Esophagus squamous epithelium (tissue), 5 donors: ENCODE data around the gene CD99. TPM values are rescaled to one million over a fixed set of nuclear protein-coding genes. Genes with fewer than 3 reads are reported as not detected.

Experiments
- DNase-seq: peaks from one replicate; lab custom pipeline; 2025; lab: John Stamatoyannopoulos, UW
- H3K27ac ChIP-seq, 4 donors: fragments of 200-600 bp; sonication (generic); one replicate each; pipeline ENCODE4 v1.5.1; 2016 to 2019; ENCODE audit warnings: mild to moderate bottlenecking in 1 of 4
- H3K27me3 ChIP-seq, 4 donors: fragments of 200-600 bp; sonication (generic); 1 replicate in 3 of 4; 2 replicates in 1 of 4; pipeline versions ENCODE4 v1.5.1 to v1.6.0; 2017 to 2021; ENCODE audit warnings: antibody characterized with exemption in 1 of 4
- H3K36me3 ChIP-seq, 3 donors: fragments of 200-600 bp; sonication (generic); one replicate each; pipeline ENCODE4 v1.5.1; 2016 to 2019
- H3K4me1 ChIP-seq, 3 donors: fragments of 200-600 bp; sonication (generic); one replicate each; pipeline ENCODE4 v1.5.1; 2017 to 2019
- H3K4me3 ChIP-seq, 4 donors: fragments of 200-600 bp; sonication (generic); 1 replicate in 3 of 4; 2 replicates in 1 of 4; pipeline ENCODE4 v1.5.1; 2016 to 2019; ENCODE audit warnings: mild to moderate bottlenecking in 2 of 4, moderate library complexity in 1 of 4
- H3K9me3 ChIP-seq, 3 donors: fragments of 200-600 bp; sonication (generic); one replicate each; pipeline ENCODE4 v1.5.1; 2016 to 2019
- CTCF ChIP-seq, 6 experiments: fragments of 450-650 bp in 4 of 6; fragments of 200-600 bp in 2 of 6; sonication (generic) in 2 of 6; IDR thresholded peaks; one replicate each; pipeline ENCODE4 v1.5.1; 2016 to 2019; ENCODE audit warnings: antibody characterized with exemption in 6 of 6, mild to moderate bottlenecking in 4 of 6, moderate library complexity in 4 of 6
- POLR2A ChIP-seq, 4 donors: fragments of 450-650 bp; IDR thresholded peaks; one replicate each; pipeline ENCODE4 v1.6.1; 2017; ENCODE audit warnings: antibody characterized with exemption in 4 of 4, mild to moderate bottlenecking in 4 of 4, moderate library complexity in 3 of 4
- WGBS, 2 donors: methylation state at CpG; one replicate each; pipeline ENCODE4 v1.1.5; 2018; 5-methylcytosine and 5-hydroxymethylcytosine counted together
- intact Hi-C: fragments of 100-400 bp; cut with DNase I; formaldehyde crosslinking; loops from one replicate; pipeline ENCODE4 v1.15.0; 2022
- total RNA-seq, 4 donors: library from RNA; depleted of rRNA; stranded (reverse); fragments of >200 nt; gene quantifications; one replicate each; pipeline ENCODE4 v1.1.0, GENCODE V29; 2016
- donor health status: DM: yes; HTN: yes; CAD: no.

Gene CD99
- total RNA-seq, 4 donors from 2014 or later: 79.9 to 251 (median 162) TPM

- TF ChIP-seq CTCF (IDR thresholded peaks at IDR 0.05): no peak
- TF ChIP-seq POLR2A (IDR thresholded peaks at IDR 0.05): no peak
- DNase-seq: no peak
- intact Hi-C loops: loop anchor here (10.0 kb wide), 1 partner anchor 167 kb away; no protein-coding TSS in a partner anchor
- H3K4me3 ChIP-seq: no peak overlapping the region
- no peaks in the 10 kb centered on the region for H3K4me1 ChIP-seq
- peaks cover 0 to 19% (median 0%) of the 10 kb centered on the region in 3 donors for H3K36me3 ChIP-seq
- WGBS, 2 donors: 73 to 78% methylated on average over 3 of the region's 3 CpGs
- H3K27me3 ChIP-seq: no peaks in the 10 kb centered on the region
- no peak overlapping the region for H3K27ac ChIP-seq
- no peaks in the 10 kb centered on the region for H3K9me3 ChIP-seq
Observed at GRCh38 chrX:2647627-2648026, 43.5 kb upstream of the CD99 start.

- intact Hi-C loops: no loop called here
- no peak for TF ChIP-seq CTCF (IDR thresholded peaks at IDR 0.05)
- no peak for TF ChIP-seq POLR2A (IDR thresholded peaks at IDR 0.05)
- H3K4me1 ChIP-seq: no peaks in the 10 kb centered on the region
- H3K27me3 ChIP-seq: no peaks in the 10 kb centered on the region
- H3K27ac ChIP-seq: no peak overlapping the region
- peaks cover 0 to 17% (median 0%) of the 10 kb centered on the region in 3 donors for H3K36me3 ChIP-seq
- no peak overlapping the region for H3K4me3 ChIP-seq
- DNase-seq: no peak
- H3K9me3 ChIP-seq: no peaks in the 10 kb centered on the region
Observed at GRCh38 chrX:2650037-2650436, 41.1 kb upstream of the CD99 start.

GRCh38 chrX:2650865-2651264 is 40.2 kb upstream of the CD99 start:
- 72 to 80% methylated on average over 3 to 7 of the region's 7 CpGs for WGBS, 2 donors
- H3K9me3 ChIP-seq: no peaks in the 10 kb centered on the region
- TF ChIP-seq CTCF (IDR thresholded peaks at IDR 0.05) (no peak), POLR2A (IDR thresholded peaks at IDR 0.05) (no peak)
- no peaks in the 10 kb centered on the region for H3K27me3 ChIP-seq
- peaks cover 0 to 17% (median 0%) of the 10 kb centered on the region in 3 donors for H3K36me3 ChIP-seq
- no peak overlapping the region for H3K4me3 ChIP-seq
- intact Hi-C loops: no loop called here
- no peaks in the 10 kb centered on the region for H3K4me1 ChIP-seq
- H3K27ac ChIP-seq: no peak overlapping the region
- DNase-seq: no peak

GRCh38 chrX:2652106-2652505 is 39.0 kb upstream of the CD99 start:
- TF ChIP-seq POLR2A (IDR thresholded peaks at IDR 0.05): no peak
- peak in 1 of 6 experiments; percentile 11 for TF ChIP-seq CTCF (IDR thresholded peaks at IDR 0.05)
- no peak overlapping the region for H3K4me3 ChIP-seq
- no peaks in the 10 kb centered on the region for H3K9me3 ChIP-seq
- H3K27me3 ChIP-seq: no peaks in the 10 kb centered on the region
- H3K36me3 ChIP-seq: peaks cover 0 to 8% (median 0%) of the 10 kb centered on the region in 3 donors
- H3K4me1 ChIP-seq: no peaks in the 10 kb centered on the region
- no peak for DNase-seq
- 75 to 76% methylated on average over 3 to 5 of the region's 6 CpGs for WGBS, 2 donors
- intact Hi-C loops: no loop called here
- H3K27ac ChIP-seq: no peak overlapping the region

GRCh38 chrX:2654436-2655340 is 36.4 kb upstream of the CD99 start:
- WGBS, 2 donors: 77 to 84% methylated on average over 11 to 13 of the region's 13 CpGs
- no peak for DNase-seq
- intact Hi-C loops: no loop called here
- Histone ChIP-seq H3K27ac (no peak overlapping the region), H3K9me3 (no peaks in the 10 kb centered on the region), H3K36me3 (no peaks in the 10 kb centered on the region), H3K4me3 (no peak overlapping the region), H3K4me1 (no peaks in the 10 kb centered on the region), H3K27me3 (no peaks in the 10 kb centered on the region)
- TF ChIP-seq CTCF (IDR thresholded peaks at IDR 0.05): no peak
- TF ChIP-seq POLR2A (IDR thresholded peaks at IDR 0.05): no peak
